Ascending aorta (tissue), 2 donors: ENCODE data around the gene SIRPB1. TPM values are rescaled to one million over a fixed set of nuclear protein-coding genes. Genes with fewer than 3 reads are reported as not detected.

Source experiments
- DNase-seq, 2 donors: peaks; one replicate each; pipeline ENCODE4 v3.0.0-alpha.2; 2019; ENCODE audit warnings: low spot score in 2 of 2
- H3K27ac ChIP-seq, 2 donors: fragments of 200-600 bp; sonication (generic); one replicate each; pipeline ENCODE4 v1.5.1; 2016 to 2017; ENCODE audit warnings: mild to moderate bottlenecking in 1 of 2
- H3K27me3 ChIP-seq: fragments of 200-600 bp; sonication (generic); one replicate; pipeline ENCODE4 v1.5.1; 2017
- H3K36me3 ChIP-seq, 2 donors: fragments of 200-600 bp; sonication (generic); one replicate each; pipeline ENCODE4 v1.5.1; 2016
- H3K4me1 ChIP-seq, 2 donors: fragments of 200-600 bp; sonication (generic); one replicate each; pipeline ENCODE4 v1.5.1; 2016 to 2017; ENCODE audit warnings: mild to moderate bottlenecking in 1 of 2
- H3K4me3 ChIP-seq, 2 donors: fragments of 200-600 bp; sonication (generic); one replicate each; pipeline ENCODE4 v1.5.1; 2016 to 2017; ENCODE audit warnings: mild to moderate bottlenecking in 1 of 2
- H3K9me3 ChIP-seq, 2 donors: fragments of 200-600 bp; sonication (generic); one replicate each; pipeline ENCODE4 v1.5.1; 2016
- CTCF ChIP-seq, 3 experiments: fragments of 200-600 bp in 2 of 3; fragments of 450-650 bp in 1 of 3; sonication (generic) in 2 of 3; IDR thresholded peaks; one replicate each; pipeline ENCODE4 v1.5.1; 2016 to 2019; ENCODE audit warnings: antibody characterized with exemption in 3 of 3, mild to moderate bottlenecking in 1 of 3, moderate library complexity in 1 of 3
- intact Hi-C: fragments of 100-400 bp; cut with DNase I; formaldehyde crosslinking; loops from one replicate; pipeline ENCODE4 v1.15.1; 2023
- total RNA-seq: library from RNA; depleted of rRNA; stranded (reverse); fragments of >200 nt; gene quantifications from one replicate; pipeline ENCODE4 v1.1.0, GENCODE V29; 2016

SIRPB1 gene
- total RNA-seq, 1 donor from 2014 or later: 0.43 TPM

GRCh38 chr20:1656844-1657243 is 37.0 kb upstream of the SIRPB1 start:
- Histone ChIP-seq H3K4me3 (no peak overlapping the region), H3K4me1 (no peaks in the 10 kb centered on the region), H3K36me3 (no peaks in the 10 kb centered on the region), H3K27ac (no peak overlapping the region), H3K9me3 (no peaks in the 10 kb centered on the region), H3K27me3 (no peaks in the 10 kb centered on the region)
- DNase-seq: no peak
- intact Hi-C loops: no loop called here
- no peak for TF ChIP-seq CTCF (IDR thresholded peaks at IDR 0.05)

GRCh38 chr20:1654996-1655395 is 35.2 kb upstream of the SIRPB1 start:
- H3K36me3 ChIP-seq: no peaks in the 10 kb centered on the region
- no peak overlapping the region for H3K4me3 ChIP-seq
- H3K9me3 ChIP-seq: no peaks in the 10 kb centered on the region
- H3K4me1 ChIP-seq: no peaks in the 10 kb centered on the region
- TF ChIP-seq CTCF (IDR thresholded peaks at IDR 0.05): no peak
- intact Hi-C loops: no loop called here
- H3K27ac ChIP-seq: no peak overlapping the region
- DNase-seq: no peak
- H3K27me3 ChIP-seq: no peaks in the 10 kb centered on the region

DNA sequence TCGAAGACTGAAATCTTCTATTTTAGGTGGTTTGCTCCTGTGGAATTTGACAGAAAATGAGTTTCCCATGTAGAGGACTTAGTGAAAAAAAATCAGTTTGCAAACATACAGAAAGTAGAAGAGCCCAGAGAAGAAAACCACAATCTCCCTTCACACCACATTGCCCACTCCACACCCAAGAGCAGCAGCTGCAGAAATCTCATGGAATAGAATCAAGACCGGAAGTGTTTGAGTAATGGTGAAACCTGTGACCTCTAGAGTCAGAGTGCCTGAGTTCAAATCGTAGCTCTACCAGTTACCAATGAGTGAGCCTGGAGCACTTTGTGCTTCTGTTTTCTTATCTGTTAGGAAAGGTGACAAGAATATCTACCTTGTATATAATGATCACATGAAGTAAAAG is 33.2 kb upstream of the SIRPB1 start:
- TF ChIP-seq CTCF (IDR thresholded peaks at IDR 0.05): no peak
- Histone ChIP-seq H3K27me3 (no peaks in the 10 kb centered on the region), H3K27ac (no peak overlapping the region), H3K4me1 (no peaks in the 10 kb centered on the region), H3K36me3 (no peaks in the 10 kb centered on the region), H3K9me3 (no peaks in the 10 kb centered on the region), H3K4me3 (no peak overlapping the region)
- DNase-seq: no peak
- intact Hi-C loops: no loop called here

DNA sequence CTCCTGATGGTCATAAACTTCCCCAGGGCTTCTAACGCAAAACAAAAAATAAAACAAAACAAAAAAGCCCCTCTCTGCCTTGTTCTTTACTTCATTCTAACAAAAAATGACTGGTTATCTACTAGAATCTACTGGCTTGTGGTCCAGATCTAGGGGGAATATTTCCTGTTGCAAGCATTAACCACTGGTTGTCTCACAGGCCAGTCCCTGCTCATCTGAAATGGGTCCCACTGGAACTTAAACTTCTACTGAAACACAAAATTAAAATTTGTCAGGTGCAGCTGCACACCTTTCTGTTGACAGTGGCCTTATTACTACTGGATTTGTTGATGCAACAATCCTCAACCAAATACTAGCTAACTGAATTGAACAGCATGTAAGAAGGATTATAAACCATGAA is 32.3 kb upstream of the SIRPB1 start:
- Histone ChIP-seq H3K4me3 (no peak overlapping the region), H3K27me3 (no peaks in the 10 kb centered on the region), H3K36me3 (no peaks in the 10 kb centered on the region), H3K4me1 (no peaks in the 10 kb centered on the region), H3K27ac (no peak overlapping the region), H3K9me3 (no peaks in the 10 kb centered on the region)
- intact Hi-C loops: no loop called here
- TF ChIP-seq CTCF (IDR thresholded peaks at IDR 0.05): no peak
- no peak for DNase-seq

DNA sequence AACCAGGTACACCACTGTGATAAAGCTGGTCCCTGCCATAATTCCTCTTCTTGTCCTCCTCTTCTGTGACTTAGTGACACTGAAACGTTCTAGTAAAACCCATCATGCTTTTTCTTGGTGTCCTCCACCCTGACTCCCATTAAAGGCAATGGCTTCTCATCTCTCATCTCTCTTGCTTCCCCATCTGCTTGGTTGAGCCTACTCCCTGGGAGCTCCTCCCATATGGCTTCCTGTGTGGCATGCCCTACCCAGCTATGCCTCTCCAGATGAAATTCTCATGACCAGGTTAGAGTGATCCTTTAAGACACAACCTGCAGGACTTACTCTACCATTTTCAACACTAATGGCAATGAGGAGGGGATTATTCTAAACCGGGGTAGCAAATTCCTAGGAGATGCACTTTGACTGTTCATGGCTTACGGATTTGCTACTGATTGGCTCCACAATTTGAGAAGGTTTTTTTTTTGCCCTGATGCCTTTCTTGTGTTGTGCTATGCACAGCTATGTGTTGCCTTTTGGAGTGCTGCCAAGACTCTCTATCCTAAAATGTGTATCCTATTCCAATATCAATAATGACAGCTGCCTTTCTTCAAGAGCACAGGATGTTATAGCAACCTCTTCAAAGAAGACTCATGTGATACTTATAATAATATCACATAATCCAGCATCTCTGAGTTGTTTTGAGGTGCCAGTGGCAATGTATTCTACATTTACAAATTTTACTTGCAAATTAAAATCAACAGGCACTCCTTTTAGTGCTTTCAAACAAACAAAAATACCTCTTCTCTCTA is 31.7 kb upstream of the SIRPB1 start:
- Histone ChIP-seq H3K4me1 (no peaks in the 10 kb centered on the region), H3K36me3 (no peaks in the 10 kb centered on the region), H3K27ac (no peak overlapping the region), H3K27me3 (no peaks in the 10 kb centered on the region), H3K9me3 (no peaks in the 10 kb centered on the region), H3K4me3 (no peak overlapping the region)
- DNase-seq: no peak
- TF ChIP-seq CTCF (IDR thresholded peaks at IDR 0.05): no peak
- intact Hi-C loops: no loop called here
